Measurements from ENCODE around the gene CYP1B1. TPM values are rescaled to one million over a fixed set of nuclear protein-coding genes. Genes with fewer than 3 reads are reported as not detected.

The CYP1B1 gene
- total RNA-seq, 1 experiment from 2014 or later: 36.3 TPM

DNA sequence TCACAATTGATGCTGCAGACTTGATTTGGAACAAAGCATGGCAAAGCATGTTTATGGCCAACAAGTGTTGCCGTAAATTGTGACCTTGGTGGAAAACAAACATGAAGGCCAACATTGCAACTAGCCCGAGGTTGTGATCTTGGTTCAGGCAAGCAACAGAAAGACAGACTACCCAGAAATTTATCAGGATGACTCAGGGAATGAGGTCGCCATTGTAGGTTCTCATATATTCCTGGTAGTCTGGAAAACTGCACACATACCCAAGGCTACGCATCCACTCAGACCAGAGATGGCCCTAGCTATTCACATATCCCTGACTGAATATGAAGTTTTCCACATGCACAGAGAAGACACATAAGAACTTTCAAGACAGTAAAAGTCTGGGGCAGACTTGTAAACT lies 30.1 kb downstream of the CYP1B1 start:
- Histone ChIP-seq H3K27ac (no peak overlapping the region), H2AFZ (no peak overlapping the region), H3K4me2 (no peak overlapping the region), H3F3A (ENCODE audit: insufficient read depth, low read depth) (no peaks in the 10 kb centered on the region), H3K4me3 (no peak overlapping the region), H3K79me2 (ENCODE audit: low read depth) (no peaks in the 10 kb centered on the region), H3K9me2 (ENCODE audit: insufficient read depth) (no peaks in the 10 kb centered on the region), H3K9me3 (ENCODE audit: insufficient read depth, low read depth) (no peaks in the 10 kb centered on the region), H3K36me3 (ENCODE audit: low read depth) (no peaks in the 10 kb centered on the region), H3K4me1 (replicated peaks; ENCODE audit: insufficient read depth) (no peaks in the 10 kb centered on the region), H3K27me3 (ENCODE audit: insufficient read depth, low read depth) (no peaks in the 10 kb centered on the region), H4K20me1 (ENCODE audit: insufficient read depth) (no peaks in the 10 kb centered on the region)
- TF ChIP-seq EZH2 (IDR thresholded peaks at IDR 0.05; ENCODE audit: low read depth): no peak
- TF ChIP-seq, protein P1, sequence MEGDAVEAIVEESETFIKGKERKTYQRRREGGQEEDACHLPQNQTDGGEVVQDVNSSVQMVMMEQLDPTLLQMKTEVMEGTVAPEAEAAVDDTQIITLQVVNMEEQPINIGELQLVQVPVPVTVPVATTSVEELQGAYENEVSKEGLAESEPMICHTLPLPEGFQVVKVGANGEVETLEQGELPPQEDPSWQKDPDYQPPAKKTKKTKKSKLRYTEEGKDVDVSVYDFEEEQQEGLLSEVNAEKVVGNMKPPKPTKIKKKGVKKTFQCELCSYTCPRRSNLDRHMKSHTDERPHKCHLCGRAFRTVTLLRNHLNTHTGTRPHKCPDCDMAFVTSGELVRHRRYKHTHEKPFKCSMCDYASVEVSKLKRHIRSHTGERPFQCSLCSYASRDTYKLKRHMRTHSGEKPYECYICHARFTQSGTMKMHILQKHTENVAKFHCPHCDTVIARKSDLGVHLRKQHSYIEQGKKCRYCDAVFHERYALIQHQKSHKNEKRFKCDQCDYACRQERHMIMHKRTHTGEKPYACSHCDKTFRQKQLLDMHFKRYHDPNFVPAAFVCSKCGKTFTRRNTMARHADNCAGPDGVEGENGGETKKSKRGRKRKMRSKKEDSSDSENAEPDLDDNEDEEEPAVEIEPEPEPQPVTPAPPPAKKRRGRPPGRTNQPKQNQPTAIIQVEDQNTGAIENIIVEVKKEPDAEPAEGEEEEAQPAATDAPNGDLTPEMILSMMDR (conservative IDR thresholded peaks at IDR 0.05): no peak
- POLR2A ChIA-PET (ENCODE audit: unreplicated experiment): no interaction called here
- no peak for DNase-seq
- BruUV-seq (replicated peaks): no TSS peak
- intact Hi-C loops (cut with micrococcal nuclease; ENCODE audit: unreplicated experiment): no loop called here
- CTCF ChIA-PET: no interaction called here

DNA sequence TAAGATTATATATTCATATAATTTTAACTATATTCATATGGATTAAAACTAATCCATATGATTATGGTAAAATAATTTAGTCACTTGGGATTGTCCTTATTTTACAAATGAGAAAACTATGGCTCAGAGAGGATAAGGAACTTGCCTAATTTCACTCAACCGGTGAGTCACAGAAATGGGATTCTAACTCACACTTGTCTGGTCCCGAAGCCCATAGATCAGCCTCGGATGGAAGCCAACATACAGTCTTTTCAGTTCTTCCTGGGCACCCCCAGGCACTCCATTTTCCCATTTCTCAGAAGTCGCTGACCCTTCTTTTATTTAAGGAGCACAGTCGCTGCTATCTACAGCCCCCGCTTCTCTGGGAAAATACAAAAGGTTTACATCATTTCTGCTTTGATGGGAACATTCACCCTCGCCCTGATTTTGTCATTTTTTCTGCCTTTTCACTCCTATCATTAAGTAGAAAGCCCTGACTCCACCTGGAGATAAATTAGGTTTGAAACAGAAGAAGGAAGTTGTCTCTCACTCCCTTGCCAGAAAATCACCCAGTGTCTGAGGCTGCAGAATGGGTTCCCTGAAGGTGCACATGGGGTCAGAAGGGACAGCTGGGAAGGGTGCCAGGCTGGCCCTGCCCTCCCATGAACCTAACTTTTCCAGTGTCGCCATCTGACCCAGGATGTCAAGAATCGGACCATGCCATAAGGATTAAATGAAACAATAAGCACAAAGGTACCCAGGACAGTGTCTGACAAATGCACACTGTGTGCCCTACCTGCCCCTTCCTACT lies 36.6 kb downstream of the CYP1B1 start:
- no peaks in the 10 kb centered on the region for H3K79me2 ChIP-seq (ENCODE audit: low read depth)
- no peaks in the 10 kb centered on the region for H3K36me3 ChIP-seq (ENCODE audit: low read depth)
- H3K27ac ChIP-seq: no peak overlapping the region
- H3K4me1 ChIP-seq (replicated peaks; ENCODE audit: insufficient read depth): peaks cover 5% of the 10 kb centered on the region; the same call in 1 of the 2 replicates
- no peaks in the 10 kb centered on the region for H3K27me3 ChIP-seq (ENCODE audit: insufficient read depth, low read depth)
- no peaks in the 10 kb centered on the region for H4K20me1 ChIP-seq (ENCODE audit: insufficient read depth)
- CTCF ChIA-PET: no interaction called here
- no TSS peak for BruUV-seq (replicated peaks)
- no peaks in the 10 kb centered on the region for H3F3A ChIP-seq (ENCODE audit: insufficient read depth, low read depth)
- H3K9me3 ChIP-seq (ENCODE audit: insufficient read depth, low read depth): no peaks in the 10 kb centered on the region
- POLR2A ChIA-PET (ENCODE audit: unreplicated experiment): no interaction called here
- no peaks in the 10 kb centered on the region for H3K9me2 ChIP-seq (ENCODE audit: insufficient read depth)
- no peak for TF ChIP-seq EZH2 (IDR thresholded peaks at IDR 0.05; ENCODE audit: low read depth)
- TF ChIP-seq, protein P1 (conservative IDR thresholded peaks at IDR 0.05): no peak
- no peak overlapping the region for H3K4me3 ChIP-seq
- H2AFZ ChIP-seq: no peak overlapping the region
- intact Hi-C loops (cut with micrococcal nuclease; ENCODE audit: unreplicated experiment): no loop called here
- no peak overlapping the region for H3K4me2 ChIP-seq
- no peak for DNase-seq

DNA sequence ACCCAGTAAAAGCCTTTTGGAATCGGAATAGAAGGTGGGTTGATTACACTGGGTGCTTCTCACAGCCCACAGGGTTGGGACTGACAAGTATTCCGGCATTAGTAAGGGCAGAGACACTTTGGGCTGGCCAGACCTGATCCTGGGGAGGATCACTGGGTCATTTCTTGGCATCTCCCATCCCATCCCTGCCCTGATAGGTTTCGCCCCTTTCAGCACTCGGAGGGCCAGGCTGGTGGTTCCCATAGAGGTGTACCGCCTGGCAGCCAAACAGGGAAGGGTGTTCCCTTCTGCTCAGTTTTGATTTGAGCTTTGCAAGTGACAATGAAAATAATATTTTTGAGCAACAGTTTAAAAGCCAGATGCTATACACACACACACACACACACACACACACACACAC lies 37.3 kb downstream of the CYP1B1 start:
- Histone ChIP-seq H2AFZ (no peak overlapping the region), H3K9me2 (ENCODE audit: insufficient read depth) (no peaks in the 10 kb centered on the region), H3K27ac (no peak overlapping the region), H3K79me2 (ENCODE audit: low read depth) (no peaks in the 10 kb centered on the region), H3K9me3 (ENCODE audit: insufficient read depth, low read depth) (no peaks in the 10 kb centered on the region), H3K4me3 (no peak overlapping the region), H3K36me3 (ENCODE audit: low read depth) (no peaks in the 10 kb centered on the region), H4K20me1 (ENCODE audit: insufficient read depth) (no peaks in the 10 kb centered on the region), H3K4me1 (replicated peaks; ENCODE audit: insufficient read depth) (peaks cover 5% of the 10 kb centered on the region; the same call in 1 of the 2 replicates), H3K4me2 (no peak overlapping the region), H3K27me3 (ENCODE audit: insufficient read depth, low read depth) (no peaks in the 10 kb centered on the region), H3F3A (ENCODE audit: insufficient read depth, low read depth) (no peaks in the 10 kb centered on the region)
- BruUV-seq (replicated peaks): no TSS peak
- no peak for DNase-seq
- TF ChIP-seq EZH2 (IDR thresholded peaks at IDR 0.05; ENCODE audit: low read depth): no peak
- TF ChIP-seq, protein P1 (conservative IDR thresholded peaks at IDR 0.05): no peak
- CTCF ChIA-PET: interaction anchor here (0.6 kb wide), 1 partner anchor 200 kb away, joined by 5 read pairs; no protein-coding TSS in a partner anchor
- POLR2A ChIA-PET (ENCODE audit: unreplicated experiment): no interaction called here
- intact Hi-C loops (cut with micrococcal nuclease; ENCODE audit: unreplicated experiment): no loop called here
